ELF-1 (cell line): ENCODE results near the gene FGA.

Experiments used
- DNase-seq: peaks from one replicate; pipeline ENCODE4 v3.0.0-alpha.2; 2016; ENCODE audit warnings: low read depth, low spot score

Gene FGA

GRCh38 chr4:154583230-154583629, 7.3 kb downstream of the FGA start:
- no peak for DNase-seq

GRCh38 chr4:154582723-154583122, 7.8 kb downstream of the FGA start:
- DNase-seq = no peak

GRCh38 chr4:154579927-154580326, 10.6 kb downstream of the FGA start:
- DNase-seq = no peak

GRCh38 chr4:154578919-154579318, 11.6 kb downstream of the FGA start:
- DNase-seq = no peak

- DNase-seq = no peak
Observed at GRCh38 chr4:154577324-154577723, 13.2 kb downstream of the FGA start.

- no peak for DNase-seq
Observed at GRCh38 chr4:154574311-154574710, 16.2 kb downstream of the FGA start.

GRCh38 chr4:154573190-154573870, 17.2 kb downstream of the FGA start:
- DNase-seq = no peak

- DNase-seq = no peak
Observed at GRCh38 chr4:154569584-154569983, 21.0 kb downstream of the FGA start.

GRCh38 chr4:154569028-154569427, 21.5 kb downstream of the FGA start:
- DNase-seq = no peak

- no peak for DNase-seq
Observed at GRCh38 chr4:154566639-154567204, 23.8 kb downstream of the FGA start.

- DNase-seq = no peak
Observed at GRCh38 chr4:154565704-154566103, 24.8 kb downstream of the FGA start.

GRCh38 chr4:154564311-154564710, 26.2 kb downstream of the FGA start:
- no peak for DNase-seq

GRCh38 chr4:154562697-154563254, 27.8 kb downstream of the FGA start, which contains the start of gene FGB:
TSS of gene FGB (plus strand) at chr4:154563011. CDS start at chr4:154563019, 8 bp downstream.
- DNase-seq = no peak

- DNase-seq = no peak
Observed at GRCh38 chr4:154560824-154561231, 29.7 kb downstream of the FGA start.

GRCh38 chr4:154560419-154560801, 30.1 kb downstream of the FGA start:
- DNase-seq = no peak

GRCh38 chr4:154559494-154560418, 30.8 kb downstream of the FGA start:
- peak; percentile 15 for DNase-seq

- no peak for DNase-seq
Observed at GRCh38 chr4:154559141-154559493, 31.4 kb downstream of the FGA start.

GRCh38 chr4:154551872-154552686, 38.5 kb downstream of the FGA start:
- DNase-seq = peak; percentile 47

- DNase-seq = peak; percentile 97
Observed at GRCh38 chr4:154549894-154550790, 40.4 kb downstream of the FGA start, which contains the start of gene PLRG1. TSS of gene PLRG1 (minus strand) at chr4:154550400. CDS start at chr4:154550308, 92 bp downstream.

GRCh38 chr4:154545689-154546088, 44.9 kb downstream of the FGA start:
- DNase-seq = no peak
